ENCODE data around the gene DBT. TPM values are rescaled to one million over a fixed set of nuclear protein-coding genes. Genes with fewer than 3 reads are reported as not detected.

DBT gene
- total RNA-seq, result 4.6 and 5.8 TPM in 2 replicates

GRCh38 chr1:100249537-100250257 is at the start of gene DBT:
Gene DBT (minus strand): TSS chr1:100249834. CDS start chr1:100249820, 14 bp downstream.

GRCh38 chr1:100265931-100266740 is 16.5 kb upstream of the DBT start, which contains the start of gene RTCA:
Gene RTCA (plus strand): TSS chr1:100266216. CDS start chr1:100266376, 160 bp downstream.

GRCh38 chr1:100178091-100178490 is 71.5 kb downstream of the DBT start, which contains the start of gene LRRC39:
Gene LRRC39 (minus strand): TSS chr1:100178256. CDS start chr1:100168516, 9,740 bp downstream.

Small RNA genes within 50 kb of the gene (small RNA-seq; reads per million reads assigned to genes)
- not detected for gene AL445928.1
- not detected for gene MIR553
- gene RPL23AP90, result not detected

Other genes with a start within 250 kb of the DBT start
- 1.3 and 1.8 TPM in 2 replicates for gene SASS6, start 116.9 kb downstream of the DBT start, total RNA-seq
- 9.4 and 13.0 TPM in 2 replicates for gene TRMT13, start 116.7 kb downstream of the DBT start, total RNA-seq
- 0.24 and 0.65 TPM in 2 replicates for gene LRRC39, start 71.6 kb downstream of the DBT start, total RNA-seq
- 26.5 and 30.0 TPM in 2 replicates for gene RTCA, start 16.4 kb upstream of the DBT start, total RNA-seq
- 2.4 and 4.9 TPM in 2 replicates for gene CDC14A, start 102.7 kb upstream of the DBT start, total RNA-seq